Measurements from ENCODE around the gene LUZP1.
A peak's percentile ranks its signal among the peaks of the same experiment; 100 is the strongest.
"Not testable (repeated sequence)": the region's sequence is repeated elsewhere in the genome, so short reads cannot be mapped to it uniquely, and the experiment has no call there.

Gene LUZP1

GRCh38 chr1:23168445-23169194 lies at the start of gene LUZP1:
Gene LUZP1 (minus strand): TSS chr1:23168856.
- DNase-seq: peak; percentile 51

- DNase-seq: peak; percentile 17
Measured at GRCh38 chr1:23217421-23218115, 48.9 kb upstream of the LUZP1 start, which contains the start of gene HTR1D. Gene HTR1D (minus strand): TSS chr1:23217502. CDS start chr1:23194219, 23,283 bp downstream.

GRCh38 chr1:23216771-23217420 lies 48.2 kb upstream of the LUZP1 start:
- no peak for DNase-seq

- DNase-seq: no peak
Measured at GRCh38 chr1:23215751-23216449, 47.2 kb upstream of the LUZP1 start.

- no peak for DNase-seq
Measured at GRCh38 chr1:23215291-23215690, 46.6 kb upstream of the LUZP1 start.

- no peak for DNase-seq
Measured at GRCh38 chr1:23214640-23215039, 46.0 kb upstream of the LUZP1 start.

- DNase-seq: no peak
Measured at GRCh38 chr1:23211955-23212354, 43.3 kb upstream of the LUZP1 start.

GRCh38 chr1:23210963-23211362 lies 42.3 kb upstream of the LUZP1 start:
- no peak for DNase-seq

- DNase-seq: no peak
Measured at GRCh38 chr1:23210351-23210785, 41.7 kb upstream of the LUZP1 start.

- no peak for DNase-seq
Measured at GRCh38 chr1:23209770-23210169, 41.1 kb upstream of the LUZP1 start.

- no peak for DNase-seq
Measured at GRCh38 chr1:23208527-23208926, 39.9 kb upstream of the LUZP1 start.

GRCh38 chr1:23207733-23208132 lies 39.1 kb upstream of the LUZP1 start:
- not testable (repeated sequence) for DNase-seq

GRCh38 chr1:23202263-23202749 lies 33.6 kb upstream of the LUZP1 start:
- no peak for DNase-seq

- DNase-seq: no peak
Measured at GRCh38 chr1:23200883-23201282, 32.2 kb upstream of the LUZP1 start.

GRCh38 chr1:23198373-23198772 lies 29.7 kb upstream of the LUZP1 start:
- DNase-seq: no peak

- no peak for DNase-seq
Measured at GRCh38 chr1:23196627-23197328, 28.1 kb upstream of the LUZP1 start.

GRCh38 chr1:23194119-23194984 lies 25.7 kb upstream of the LUZP1 start:
- no peak for DNase-seq

GRCh38 chr1:23193391-23194118 lies 24.9 kb upstream of the LUZP1 start:
- DNase-seq: no peak

GRCh38 chr1:23191199-23191598 lies 22.5 kb upstream of the LUZP1 start:
- DNase-seq: no peak

GRCh38 chr1:23188936-23189452 lies 20.3 kb upstream of the LUZP1 start:
- DNase-seq: not testable (repeated sequence)
